Measurements from ENCODE around the gene PERM1. TPM values are rescaled to one million over a fixed set of nuclear protein-coding genes. Genes with fewer than 3 reads are reported as not detected.

Gene PERM1
- total RNA-seq, 3 donors from 2014 or later = 0.33 to 1.9 TPM; not detected in 1

GRCh38 chr1:974293-974640 lies 7.6 kb downstream of the PERM1 start:
- Histone ChIP-seq H3K27ac (no peak overlapping the region), H3K36me3 (no peaks in the 10 kb centered on the region), H3K27me3 (peaks cover 2 to 26% of the 10 kb centered on the region in 2 donors), H3K4me3 (no peak overlapping the region), H3K4me1 (peaks cover 0 to 6% of the 10 kb centered on the region in 2 donors), H3K9me3 (no peaks in the 10 kb centered on the region)
- TF ChIP-seq CTCF (IDR thresholded peaks at IDR 0.05) (no peak), POLR2AphosphoS5 (IDR thresholded peaks at IDR 0.05) (no peak)
- intact Hi-C loops (cut with DNase I; ENCODE audit: low total_unique reads) = no loop called here
- DNase-seq (ENCODE audit: low spot score in 2 of 2) = no peak

- intact Hi-C loops (cut with DNase I; ENCODE audit: low total_unique reads) = no loop called here
- Histone ChIP-seq H3K4me1 (peaks cover 0 to 6% of the 10 kb centered on the region in 2 donors), H3K27ac (no peak overlapping the region), H3K36me3 (no peaks in the 10 kb centered on the region), H3K9me3 (no peaks in the 10 kb centered on the region), H3K27me3 (peaks cover 2 to 26% of the 10 kb centered on the region in 2 donors), H3K4me3 (no peak overlapping the region)
- DNase-seq (ENCODE audit: low spot score in 2 of 2) = no peak
- TF ChIP-seq POLR2A (IDR thresholded peaks at IDR 0.05) (no peak), POLR2AphosphoS5 (IDR thresholded peaks at IDR 0.05) (no peak), CTCF (IDR thresholded peaks at IDR 0.05) (no peak)
These were observed 8.2 kb downstream of the PERM1 start for GRCh38 chr1:973459-974292.

- intact Hi-C loops (cut with DNase I; ENCODE audit: low total_unique reads) = no loop called here
- Histone ChIP-seq H3K27ac (no peak overlapping the region), H3K36me3 (no peaks in the 10 kb centered on the region), H3K9me3 (no peaks in the 10 kb centered on the region), H3K4me1 (peaks cover 0 to 8% of the 10 kb centered on the region in 2 donors), H3K27me3 (peaks cover 2 to 28% of the 10 kb centered on the region in 2 donors), H3K4me3 (no peak overlapping the region)
- no peak for DNase-seq (ENCODE audit: low spot score in 2 of 2)
- TF ChIP-seq CTCF (IDR thresholded peaks at IDR 0.05) = no peak
- TF ChIP-seq POLR2A (IDR thresholded peaks at IDR 0.05) = no peak
- no peak for TF ChIP-seq POLR2AphosphoS5 (IDR thresholded peaks at IDR 0.05)
These were observed 9.0 kb downstream of the PERM1 start for GRCh38 chr1:972726-973458.

- intact Hi-C loops (cut with DNase I; ENCODE audit: low total_unique reads) = no loop called here
- Histone ChIP-seq H3K4me3 (no peak overlapping the region), H3K27ac (no peak overlapping the region), H3K9me3 (no peaks in the 10 kb centered on the region), H3K4me1 (peaks cover 0 to 16% of the 10 kb centered on the region in 2 donors), H3K36me3 (no peaks in the 10 kb centered on the region), H3K27me3 (peaks cover 2 to 29% of the 10 kb centered on the region in 2 donors)
- TF ChIP-seq POLR2A (IDR thresholded peaks at IDR 0.05) (no peak), POLR2AphosphoS5 (IDR thresholded peaks at IDR 0.05) (no peak), CTCF (IDR thresholded peaks at IDR 0.05) (no peak)
- no peak for DNase-seq (ENCODE audit: low spot score in 2 of 2)
These were observed 10.0 kb downstream of the PERM1 start for GRCh38 chr1:971751-972506.

Data from breast epithelium (tissue), 4 donors.